Right lobe of liver (tissue), 6 donors: ENCODE measurements around the gene AGBL5. TPM values are rescaled to one million over a fixed set of nuclear protein-coding genes. Genes with fewer than 3 reads are reported as not detected.

ENCODE experiments used
- ATAC-seq, 4 donors: fragments of 200-7000 bp; cut with Tn5 transposase; one replicate each; pipeline ENCODE4 v1.9.1; 2020; ENCODE audit warnings: mild to moderate bottlenecking in 4 of 4, moderate library complexity in 4 of 4
- DNase-seq, 3 donors: peaks; one replicate each; pipeline ENCODE4 v3.0.0-alpha.2; 2020
- H3K27ac ChIP-seq, 3 donors: fragments of 200-600 bp; one replicate each; pipeline ENCODE4 v1.8.0; 2022
- H3K27me3 ChIP-seq, 2 donors: fragments of 200-600 bp; one replicate each; pipeline ENCODE4 v1.8.0; 2022
- H3K36me3 ChIP-seq, 4 donors: fragments of 200-600 bp; sonication (generic) in 1 of 4; one replicate each; pipeline versions ENCODE4 v1.5.1 to v1.8.0; 2017 to 2022; ENCODE audit warnings: control low read depth in 1 of 4
- H3K4me1 ChIP-seq, 4 donors: fragments of 200-600 bp; sonication (generic) in 1 of 4; one replicate each; pipeline versions ENCODE4 v1.5.1 to v1.8.0; 2017 to 2022; ENCODE audit warnings: control low read depth in 1 of 4
- H3K4me3 ChIP-seq, 3 donors: fragments of 200-600 bp; one replicate each; pipeline ENCODE4 v1.8.0; 2022
- H3K9me3 ChIP-seq, 4 donors: fragments of 200-600 bp; sonication (generic) in 1 of 4; one replicate each; pipeline versions ENCODE4 v1.5.1 to v1.8.0; 2017 to 2022; ENCODE audit warnings: control low read depth in 1 of 4
- CTCF ChIP-seq, 4 donors: fragments of 200-600 bp in 3 of 4; fragments of 450-650 bp in 1 of 4; IDR thresholded peaks; one replicate each; pipeline versions ENCODE4 v1.5.1 to v1.8.0; 2016 to 2022; ENCODE audit warnings: antibody characterized with exemption in 4 of 4, mild to moderate bottlenecking in 2 of 4
- POLR2A ChIP-seq: fragments of 450-650 bp; IDR thresholded peaks from one replicate; pipeline ENCODE4 v1.6.1; 2017; ENCODE audit warnings: antibody characterized with exemption, mild to moderate bottlenecking
- WGBS: methylation state at CpG from one replicate; pipeline ENCODE4 v1.1.6; 2018; ENCODE audit warnings: low coverage, low lambda C conversion rate; ENCODE audit not compliant: insufficient coverage; ENCODE audit errors: missing lambda C conversion rate; 5-methylcytosine and 5-hydroxymethylcytosine counted together
- intact Hi-C, 2 donors: fragments of 100-400 bp; cut with DNase I; formaldehyde crosslinking; loops; one replicate each; pipeline versions ENCODE4 v1.11.2 to v1.14.1; 2022
- total RNA-seq, 6 experiments: library from RNA; depleted of rRNA in 2 of 6; stranded (reverse); fragments of >200 nt in 2 of 6; fragmentation: NEBNext Ultra II Directional in 3 of 6; extraction: Animal tissue kit (Norgen Biotek cat#: 25700) in 3 of 6; gene quantifications; one replicate each; pipeline versions ENCODE4 v1.1.0 to v1.2.4, GENCODE V29; 2016 to 2023
- donor health status: DM: no; HTN: yes; CAD: no.
- donor health status: DM: no; HTN: no; CAD: no.
- donor health status: DM: no; HTN: no; CAD: no.
- donor health status: DM: no; HTN: yes; CAD: no.
- donor health status: DM: no; HTN: yes; CAD: no.

AGBL5 gene
- total RNA-seq, 6 experiments from 2014 or later: 3.9 to 7.4 (median 6.4) TPM

- intact Hi-C loops: loop anchor here in 1 of 2 donors (5.0 kb wide), 1 partner anchor 47 kb away; no protein-coding TSS in a partner anchor
- Histone ChIP-seq H3K36me3 (no peaks in the 10 kb centered on the region), H3K4me3 (no peak overlapping the region), H3K27me3 (no peaks in the 10 kb centered on the region), H3K4me1 (peaks cover 0 to 27% (median 17%) of the 10 kb centered on the region in 4 donors), H3K9me3 (no peaks in the 10 kb centered on the region), H3K27ac (peak overlapping the region in 2 of 3 donors; percentile 4 to 33)
- DNase-seq: no peak
- TF ChIP-seq POLR2A: no peak
- TF ChIP-seq CTCF (IDR thresholded peaks at IDR 0.05): no peak
- no peak for ATAC-seq
- 12% methylated on average over 2 of the region's 2 CpGs for WGBS
These were observed 41.8 kb upstream of the AGBL5 start for GRCh38 chr2:27009716-27010115.

- DNase-seq: no peak
- H3K9me3 ChIP-seq: no peaks in the 10 kb centered on the region
- no peak overlapping the region for H3K4me3 ChIP-seq
- H3K36me3 ChIP-seq: no peaks in the 10 kb centered on the region
- TF ChIP-seq POLR2A (no peak), CTCF (IDR thresholded peaks at IDR 0.05) (no peak)
- peak overlapping the region in 1 of 3 donors; percentile 4 for H3K27ac ChIP-seq
- intact Hi-C loops: loop anchor here in 1 of 2 donors (5.0 kb wide), 1 partner anchor 48 kb away; no protein-coding TSS in a partner anchor
- peaks cover 0 to 32% (median 20%) of the 10 kb centered on the region in 4 donors for H3K4me1 ChIP-seq
- H3K27me3 ChIP-seq: no peaks in the 10 kb centered on the region
- 62% methylated on average over 3 of the region's 3 CpGs for WGBS
- ATAC-seq: no peak
These were observed 41.3 kb upstream of the AGBL5 start for GRCh38 chr2:27010139-27010538.

- H3K27me3 ChIP-seq: no peaks in the 10 kb centered on the region
- DNase-seq: no peak
- intact Hi-C loops: loop anchor here in 1 of 2 donors (5.0 kb wide), 1 partner anchor 51 kb away; no protein-coding TSS in a partner anchor
- no peak for ATAC-seq
- H3K4me3 ChIP-seq: no peak overlapping the region
- no peaks in the 10 kb centered on the region for H3K36me3 ChIP-seq
- no peak overlapping the region for H3K27ac ChIP-seq
- WGBS: no CpG with 5 or more reads among the region's 4 CpGs
- TF ChIP-seq CTCF (IDR thresholded peaks at IDR 0.05): no peak
- no peak for TF ChIP-seq POLR2A
- H3K4me1 ChIP-seq: peaks cover 2 to 66% (median 37%) of the 10 kb centered on the region in 4 donors
- H3K9me3 ChIP-seq: no peaks in the 10 kb centered on the region
These were observed 37.7 kb upstream of the AGBL5 start for GRCh38 chr2:27013738-27014137.

GRCh38 chr2:27014771-27015433 is 36.6 kb upstream of the AGBL5 start:
- Histone ChIP-seq H3K27me3 (no peaks in the 10 kb centered on the region), H3K9me3 (no peaks in the 10 kb centered on the region), H3K36me3 (no peaks in the 10 kb centered on the region), H3K27ac (peak overlapping the region; percentile 24 to 78 (median 41)), H3K4me1 (peaks cover 2 to 61% (median 32%) of the 10 kb centered on the region in 4 donors), H3K4me3 (no peak overlapping the region)
- peak; percentile 4 to 37 (median 20) for ATAC-seq
- TF ChIP-seq POLR2A (no peak), CTCF (IDR thresholded peaks at IDR 0.05) (no peak)
- DNase-seq: no peak
- WGBS: 100% methylated on average over 1 of the region's 8 CpGs
- intact Hi-C loops: loop anchor here (5.0 kb wide), 1 partner anchor 53 kb away; no protein-coding TSS in a partner anchor
